NCI-H1694 treated with DMSO at 0.1 percent for 48 hours (cell line): ENCODE measurements around the gene ZIC1.

Experiments used
- DNase-seq: peaks from one replicate; lab custom pipeline; 2025; lab: John Stamatoyannopoulos, UW

ZIC1 gene

DNA sequence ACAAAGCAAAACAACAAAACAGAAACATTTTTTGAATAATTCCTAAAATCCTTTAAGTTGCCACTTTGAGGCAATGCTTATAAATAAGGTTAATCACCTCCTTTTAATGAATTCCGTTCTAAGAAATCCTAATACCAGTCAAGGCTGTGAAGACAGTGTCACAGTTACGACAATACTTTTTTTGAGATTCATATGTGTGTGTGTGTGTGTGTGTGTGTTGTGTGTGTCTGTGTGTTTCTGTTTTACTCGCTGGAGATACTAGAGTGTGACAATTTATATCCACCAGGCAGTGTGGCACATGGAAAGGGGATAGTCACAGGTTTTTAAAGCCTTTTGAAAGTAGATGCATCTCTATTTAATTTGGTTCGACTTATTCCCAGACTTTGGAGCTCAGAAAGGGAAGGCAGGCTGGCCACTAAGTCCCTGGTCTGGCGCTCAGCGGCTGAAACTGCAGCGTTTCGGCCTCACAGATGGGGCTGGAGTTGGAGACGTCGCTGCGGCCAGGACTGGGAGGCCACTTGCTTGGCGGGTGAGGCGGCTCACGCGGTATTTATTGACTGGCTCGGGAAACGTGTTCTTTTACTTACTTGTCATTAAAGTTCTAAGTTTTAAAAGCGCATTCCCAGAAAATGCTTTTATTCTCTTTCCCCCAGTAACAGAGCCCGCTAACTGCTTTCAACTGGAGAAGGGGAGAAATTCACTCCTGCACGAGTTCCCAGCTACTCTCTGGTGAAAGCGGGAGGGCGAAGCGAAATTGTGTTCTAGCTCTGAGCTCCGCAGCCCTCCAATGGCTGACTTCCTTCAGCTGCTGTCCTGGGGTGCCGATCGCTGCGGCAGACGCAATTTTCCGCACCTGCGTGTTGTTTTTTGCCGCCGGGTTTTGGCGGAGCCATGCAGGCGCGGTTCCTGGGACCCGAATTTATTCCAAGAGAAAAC is 13.7 kb downstream of the ZIC1 start:
- DNase-seq, result no peak

DNA sequence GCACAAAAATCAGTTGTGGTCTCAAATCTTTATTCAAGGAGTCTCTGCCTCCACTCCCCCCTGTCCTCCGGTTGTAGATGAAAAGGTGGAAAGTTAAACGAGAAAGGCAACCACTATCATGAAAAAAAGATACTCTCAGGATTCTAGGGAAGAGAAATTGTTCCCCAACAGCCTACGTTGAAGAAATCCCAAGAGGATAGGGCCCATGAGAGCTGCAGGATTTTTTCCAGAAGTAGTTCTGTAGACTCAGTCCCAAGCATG is 14.3 kb downstream of the ZIC1 start:
- no peak for DNase-seq

- no peak for DNase-seq
Observed at GRCh38 chr3:147423798-147424580, 14.8 kb downstream of the ZIC1 start.

DNA sequence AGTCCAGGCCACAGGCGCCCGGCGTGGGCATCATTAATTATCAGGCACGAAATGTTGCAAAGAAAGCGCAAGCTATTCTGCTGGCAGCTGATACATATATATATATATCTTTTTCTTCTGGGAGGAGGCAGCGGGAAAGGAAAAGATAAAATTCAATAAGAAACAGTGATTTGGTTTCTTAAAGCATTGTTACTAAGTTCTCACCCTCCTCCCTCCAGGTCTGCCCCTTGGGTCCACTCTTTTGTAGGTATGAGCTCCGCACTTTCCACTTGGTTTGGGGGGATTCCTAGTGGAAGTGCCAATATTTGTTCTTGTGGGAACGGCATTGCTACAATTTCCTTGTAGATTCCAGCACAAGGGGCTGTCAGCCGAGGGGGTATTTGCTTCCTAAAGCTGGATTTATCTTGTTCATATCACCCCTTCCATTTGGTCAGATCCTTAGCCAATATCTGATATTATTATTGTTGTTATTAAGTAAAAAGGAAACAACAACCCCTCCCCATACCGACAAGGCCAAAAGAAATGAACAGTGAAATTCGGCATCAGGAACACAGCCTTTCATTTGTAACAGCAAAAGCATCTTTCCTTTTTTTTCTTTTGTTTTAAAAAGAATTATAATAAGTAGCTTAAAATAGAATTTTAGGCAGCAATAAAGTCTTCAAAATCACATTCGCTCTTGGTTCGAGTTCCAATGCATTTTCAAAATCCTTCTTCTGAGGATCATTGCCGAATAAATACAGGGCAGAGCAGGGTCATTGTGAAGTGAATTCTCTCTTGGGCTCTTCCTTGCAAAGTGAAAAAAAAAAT is 15.6 kb downstream of the ZIC1 start:
- DNase-seq, result no peak

DNA sequence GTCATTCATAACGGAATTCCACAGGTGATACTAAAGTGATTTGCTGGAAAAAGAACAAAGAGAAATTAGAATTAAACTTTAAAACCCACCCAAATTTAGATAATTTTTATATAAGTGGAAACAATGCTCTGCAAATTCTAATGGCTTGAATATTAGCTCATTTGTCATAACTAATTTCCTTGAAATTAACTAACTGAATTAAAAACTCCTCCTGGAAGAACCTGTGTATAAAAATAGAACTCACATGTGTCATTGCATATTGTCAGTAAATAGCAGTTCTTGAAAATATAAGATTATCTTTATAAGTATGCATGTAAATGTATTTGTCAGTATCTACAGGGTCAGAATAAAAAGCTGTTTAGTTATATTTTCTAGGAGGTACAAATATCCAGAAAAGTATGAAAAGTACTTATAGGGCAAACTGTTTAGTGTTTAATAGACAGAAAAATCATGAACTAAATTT is 16.3 kb downstream of the ZIC1 start:
- no peak for DNase-seq

- no peak for DNase-seq
Observed at GRCh38 chr3:147426931-147427330, 17.8 kb downstream of the ZIC1 start.

- DNase-seq, result no peak
Observed at GRCh38 chr3:147427746-147428145, 18.6 kb downstream of the ZIC1 start.

DNA sequence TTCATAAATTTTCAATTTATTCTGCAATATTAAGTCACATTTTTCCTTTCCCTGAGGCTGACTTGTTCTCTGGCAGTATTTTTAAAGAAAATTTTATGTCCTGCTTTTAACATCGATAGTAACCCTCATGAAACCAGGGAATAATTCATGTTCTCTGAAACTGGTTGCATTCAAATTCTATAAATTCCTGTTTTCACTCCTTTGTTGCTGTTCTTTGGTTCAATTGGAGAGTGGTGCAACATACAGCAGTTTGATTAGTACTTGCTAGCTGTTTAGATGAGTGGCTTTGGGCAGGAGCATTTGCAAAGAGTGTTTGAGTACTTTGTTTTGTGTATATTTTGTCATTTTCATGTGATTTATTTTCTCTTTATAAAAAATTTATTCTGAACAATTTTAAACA is 19.2 kb downstream of the ZIC1 start:
- DNase-seq, result no peak

DNA sequence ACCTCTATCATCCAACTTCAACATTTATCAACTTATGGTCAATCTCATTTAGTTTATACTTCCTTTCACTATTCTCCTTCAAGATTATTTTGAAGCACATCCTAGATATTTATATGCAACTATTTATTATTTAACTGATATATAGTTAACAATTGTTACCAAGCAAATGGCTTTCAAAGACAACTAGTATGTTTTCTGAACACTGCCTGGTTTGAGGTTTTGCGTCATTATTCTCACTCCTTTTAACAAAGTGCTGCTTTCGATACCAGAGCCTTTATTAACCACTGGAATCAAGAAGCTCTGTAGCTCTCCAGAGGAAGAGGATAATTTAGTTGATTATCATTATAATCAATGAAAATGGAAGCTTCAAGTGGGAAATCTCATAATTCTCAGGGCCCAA is 19.6 kb downstream of the ZIC1 start:
- DNase-seq, result no peak

GRCh38 chr3:147431751-147432150 is 22.6 kb downstream of the ZIC1 start:
- no peak for DNase-seq

DNA sequence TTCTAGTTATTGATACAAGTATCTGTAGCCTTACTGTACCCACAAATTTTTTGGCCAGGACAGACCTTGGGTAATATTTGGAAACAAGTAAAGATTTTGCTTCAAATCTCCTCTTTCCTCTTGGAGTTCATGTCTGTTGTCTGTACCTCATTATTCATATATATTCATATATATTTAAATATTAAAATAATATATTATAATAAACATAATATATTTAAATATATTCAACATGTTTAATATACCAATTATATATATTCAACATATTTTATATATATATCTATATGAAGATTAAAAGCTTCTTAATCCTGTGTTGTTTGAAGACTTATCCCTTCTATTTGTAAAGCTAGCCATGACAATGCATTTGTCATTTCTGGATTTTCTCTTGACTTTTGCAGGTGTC is 38.1 kb downstream of the ZIC1 start:
- no peak for DNase-seq

DNA sequence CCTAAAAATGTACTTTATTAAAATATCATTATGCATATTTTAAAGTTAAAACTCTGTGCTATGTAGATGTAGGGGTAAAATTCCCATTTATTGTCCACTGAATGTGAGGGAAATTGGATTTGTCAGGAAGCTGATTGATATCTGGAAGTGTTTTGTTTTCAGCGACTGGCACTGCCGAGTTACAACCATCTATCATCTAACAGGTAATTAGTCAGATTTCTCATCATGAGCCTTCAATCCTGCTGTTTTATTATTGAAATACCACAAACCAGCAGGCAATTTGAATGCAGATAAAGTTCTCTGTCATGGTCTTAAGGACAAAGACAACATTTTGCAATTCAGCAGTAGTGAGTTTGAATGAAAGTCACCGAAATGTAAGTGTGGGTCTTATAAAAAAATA is 40.5 kb downstream of the ZIC1 start:
- no peak for DNase-seq

DNA sequence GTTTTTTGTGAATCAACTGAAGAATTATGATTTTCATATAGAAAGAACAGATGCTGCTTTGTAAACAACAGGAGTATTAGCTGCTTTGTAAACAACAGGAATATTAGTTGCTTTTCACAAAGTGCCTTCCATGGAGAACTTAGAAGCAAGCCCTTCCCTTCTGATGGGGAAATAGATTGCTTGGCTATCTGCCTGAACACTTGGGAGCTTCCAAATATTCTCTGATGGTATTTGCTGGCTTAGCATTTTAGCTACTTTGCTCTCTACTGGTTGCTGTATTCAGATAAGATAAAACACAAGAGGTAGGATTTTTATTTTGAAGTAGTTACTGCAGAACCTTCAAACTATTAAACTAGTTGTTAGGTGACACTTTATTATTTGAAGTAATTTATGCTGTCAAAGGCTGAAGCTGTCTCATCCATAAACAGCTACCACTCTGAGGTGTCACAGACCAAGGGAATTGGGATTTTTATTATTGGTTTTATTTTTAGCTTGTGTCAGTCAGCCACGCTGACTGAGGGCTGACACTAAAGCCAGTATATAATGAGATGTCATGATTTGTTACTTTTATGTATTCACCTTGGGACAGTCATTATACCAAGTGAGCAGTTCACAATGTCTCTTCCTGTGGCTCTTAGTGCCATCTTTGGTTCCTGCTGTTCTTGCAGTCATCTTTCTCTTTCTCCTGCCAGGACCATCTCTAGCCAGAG is 50.0 kb downstream of the ZIC1 start:
- DNase-seq, result no peak

DNA sequence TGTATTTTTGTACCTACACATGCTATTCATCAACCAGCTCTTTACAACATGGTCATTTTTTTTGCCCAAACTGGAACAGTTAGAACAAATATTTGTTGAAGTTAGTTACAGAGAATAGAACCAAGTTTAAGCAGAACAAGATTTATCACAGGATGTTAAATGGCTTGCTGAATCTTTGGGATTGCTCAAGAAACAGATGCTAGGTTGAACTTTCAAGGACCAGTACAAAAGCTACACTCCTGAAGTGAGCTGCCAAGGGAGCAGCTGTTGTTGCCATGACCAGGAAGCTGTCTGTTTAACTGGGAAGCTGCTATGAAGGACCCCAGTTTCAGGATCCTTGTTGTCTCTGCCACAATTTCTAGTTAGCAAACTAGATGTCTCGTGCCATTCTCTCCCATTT is 53.7 kb downstream of the ZIC1 start:
- DNase-seq, result no peak
